Measurements from ENCODE around the gene CAMK2D.

The CAMK2D gene

DNA sequence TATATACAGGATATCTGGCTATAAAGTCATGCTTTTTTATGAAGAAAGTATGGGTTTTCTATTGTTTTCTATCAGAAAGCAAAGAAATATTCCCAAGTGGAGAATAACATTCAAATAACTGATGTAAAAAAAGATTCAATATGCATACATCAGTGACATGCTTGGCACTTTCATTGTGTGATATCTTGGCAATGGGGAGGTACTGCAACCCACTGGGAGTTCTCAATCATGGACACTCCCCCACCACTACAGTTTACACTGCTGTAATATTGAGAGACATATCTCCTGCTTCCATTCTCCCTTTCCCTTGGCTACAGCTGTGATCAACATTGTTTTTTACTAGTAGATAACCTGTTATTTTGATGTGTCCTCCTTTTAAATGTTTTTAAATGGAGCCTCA is 257.8 kb downstream of the CAMK2D start:
- Histone ChIP-seq H3K4me1 (ENCODE audit: control insufficient read depth, insufficient read depth, low read length) (no peaks in the 10 kb centered on the region), H3K9ac (ENCODE audit: low read length) (no peak overlapping the region), H3K27me3 (ENCODE audit: control insufficient read depth, insufficient read depth, low read length) (no peaks in the 10 kb centered on the region), H3K27ac (ENCODE audit: low read depth, low read length) (no peak overlapping the region), H3K4me3 (ENCODE audit: low read length) (no peak overlapping the region), H3K36me3 (ENCODE audit: control insufficient read depth, insufficient read depth, low read length) (peaks cover 3% of the 10 kb centered on the region)

- Histone ChIP-seq H3K27me3 (ENCODE audit: control insufficient read depth, insufficient read depth, low read length) (no peaks in the 10 kb centered on the region), H3K4me3 (ENCODE audit: low read length) (no peak overlapping the region), H3K4me1 (ENCODE audit: control insufficient read depth, insufficient read depth, low read length) (no peaks in the 10 kb centered on the region), H3K36me3 (ENCODE audit: control insufficient read depth, insufficient read depth, low read length) (peaks cover 3% of the 10 kb centered on the region), H3K27ac (ENCODE audit: low read depth, low read length) (no peak overlapping the region), H3K9ac (ENCODE audit: low read length) (no peak overlapping the region)
Observed at GRCh38 chr4:113502906-113503305, 258.6 kb downstream of the CAMK2D start.

DNA sequence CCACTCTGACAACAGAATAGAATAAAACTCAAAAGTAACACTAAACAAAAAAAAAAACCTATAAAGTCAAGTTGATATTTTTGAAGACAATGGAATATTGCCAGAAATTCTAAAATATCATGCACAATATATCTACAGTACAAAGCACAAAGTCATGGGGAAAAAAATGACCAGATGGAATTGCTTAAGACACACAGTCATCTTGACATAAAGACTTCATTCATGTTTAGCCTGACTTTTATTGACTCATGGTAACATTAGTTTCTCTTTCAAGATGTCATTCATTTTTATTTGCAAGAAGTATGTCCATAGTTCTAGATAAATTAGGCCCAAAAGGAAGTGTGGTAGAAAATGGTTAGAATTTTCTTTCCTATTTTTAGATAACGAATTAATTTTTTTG is 259.1 kb downstream of the CAMK2D start:
- Histone ChIP-seq H3K27ac (ENCODE audit: low read depth, low read length) (no peak overlapping the region), H3K4me1 (ENCODE audit: control insufficient read depth, insufficient read depth, low read length) (no peaks in the 10 kb centered on the region), H3K27me3 (ENCODE audit: control insufficient read depth, insufficient read depth, low read length) (no peaks in the 10 kb centered on the region), H3K4me3 (ENCODE audit: low read length) (no peak overlapping the region), H3K9ac (ENCODE audit: low read length) (no peak overlapping the region), H3K36me3 (ENCODE audit: control insufficient read depth, insufficient read depth, low read length) (peaks cover 3% of the 10 kb centered on the region)

DNA sequence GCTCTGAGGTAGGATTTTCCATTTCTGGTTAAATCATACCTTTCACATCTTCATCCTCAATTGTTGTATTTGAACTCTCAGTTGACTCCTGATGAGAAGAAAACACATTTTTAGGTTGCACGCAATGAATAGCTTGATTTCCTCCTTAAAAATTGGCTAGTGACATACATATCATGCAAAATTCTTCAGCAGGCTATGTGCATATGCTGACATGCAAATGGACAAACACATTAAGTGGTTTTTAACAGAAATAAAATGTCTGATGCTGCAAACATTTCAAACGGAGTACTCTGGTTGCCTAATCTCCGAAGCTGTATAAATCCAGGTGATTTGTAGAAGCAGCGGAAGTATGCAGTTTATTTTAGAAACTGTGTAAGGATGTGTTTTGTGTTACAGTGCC is 261.1 kb downstream of the CAMK2D start:
- no peak overlapping the region for H3K4me3 ChIP-seq (ENCODE audit: low read length)
- no peaks in the 10 kb centered on the region for H3K27me3 ChIP-seq (ENCODE audit: control insufficient read depth, insufficient read depth, low read length)
- H3K27ac ChIP-seq (ENCODE audit: low read depth, low read length), result no peak overlapping the region
- H3K9ac ChIP-seq (ENCODE audit: low read length), result no peak overlapping the region
- peaks cover 9% of the 10 kb centered on the region for H3K36me3 ChIP-seq (ENCODE audit: control insufficient read depth, insufficient read depth, low read length)
- H3K4me1 ChIP-seq (ENCODE audit: control insufficient read depth, insufficient read depth, low read length), result no peaks in the 10 kb centered on the region

GRCh38 chr4:113499696-113500095 is 261.8 kb downstream of the CAMK2D start:
- Histone ChIP-seq H3K4me1 (ENCODE audit: control insufficient read depth, insufficient read depth, low read length) (no peaks in the 10 kb centered on the region), H3K9ac (ENCODE audit: low read length) (no peak overlapping the region), H3K36me3 (ENCODE audit: control insufficient read depth, insufficient read depth, low read length) (peaks cover 7% of the 10 kb centered on the region), H3K4me3 (ENCODE audit: low read length) (no peak overlapping the region), H3K27ac (ENCODE audit: low read depth, low read length) (no peak overlapping the region), H3K27me3 (ENCODE audit: control insufficient read depth, insufficient read depth, low read length) (no peaks in the 10 kb centered on the region)

DNA sequence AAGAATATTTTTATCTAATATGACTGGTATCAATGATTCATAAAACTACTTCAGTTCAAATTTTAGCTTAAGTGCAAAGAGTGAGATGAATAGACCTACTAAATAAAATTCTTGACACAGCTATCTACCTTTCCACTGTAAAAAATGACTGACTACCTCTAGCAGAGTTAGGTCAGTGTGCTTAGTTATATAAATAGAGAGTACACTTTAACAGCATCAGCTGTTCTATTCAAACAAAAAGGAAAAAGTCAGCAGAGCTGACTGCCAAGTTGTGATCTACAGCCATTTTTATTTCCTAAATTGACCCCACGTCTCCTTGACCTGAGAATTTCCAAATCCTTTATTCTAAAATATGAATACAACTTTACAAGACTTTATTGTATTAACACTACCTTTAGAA is 262.4 kb downstream of the CAMK2D start:
- H3K4me3 ChIP-seq (ENCODE audit: low read length), result no peak overlapping the region
- H3K9ac ChIP-seq (ENCODE audit: low read length), result no peak overlapping the region
- peaks cover 7% of the 10 kb centered on the region for H3K36me3 ChIP-seq (ENCODE audit: control insufficient read depth, insufficient read depth, low read length)
- no peak overlapping the region for H3K27ac ChIP-seq (ENCODE audit: low read depth, low read length)
- H3K4me1 ChIP-seq (ENCODE audit: control insufficient read depth, insufficient read depth, low read length), result no peaks in the 10 kb centered on the region
- H3K27me3 ChIP-seq (ENCODE audit: control insufficient read depth, insufficient read depth, low read length), result no peaks in the 10 kb centered on the region

GRCh38 chr4:113497154-113497884 is 264.2 kb downstream of the CAMK2D start:
- Histone ChIP-seq H3K36me3 (ENCODE audit: control insufficient read depth, insufficient read depth, low read length) (peaks cover 7% of the 10 kb centered on the region), H3K9ac (ENCODE audit: low read length) (no peak overlapping the region), H3K4me3 (ENCODE audit: low read length) (no peak overlapping the region), H3K27me3 (ENCODE audit: control insufficient read depth, insufficient read depth, low read length) (no peaks in the 10 kb centered on the region), H3K27ac (ENCODE audit: low read depth, low read length) (no peak overlapping the region), H3K4me1 (ENCODE audit: control insufficient read depth, insufficient read depth, low read length) (no peaks in the 10 kb centered on the region)

- Histone ChIP-seq H3K27me3 (ENCODE audit: control insufficient read depth, insufficient read depth, low read length) (no peaks in the 10 kb centered on the region), H3K4me1 (ENCODE audit: control insufficient read depth, insufficient read depth, low read length) (no peaks in the 10 kb centered on the region), H3K36me3 (ENCODE audit: control insufficient read depth, insufficient read depth, low read length) (peaks cover 7% of the 10 kb centered on the region), H3K9ac (ENCODE audit: low read length) (no peak overlapping the region), H3K4me3 (ENCODE audit: low read length) (no peak overlapping the region), H3K27ac (ENCODE audit: low read depth, low read length) (no peak overlapping the region)
Observed at GRCh38 chr4:113496698-113497097, 264.8 kb downstream of the CAMK2D start.

- Histone ChIP-seq H3K4me1 (ENCODE audit: control insufficient read depth, insufficient read depth, low read length) (no peaks in the 10 kb centered on the region), H3K9ac (ENCODE audit: low read length) (no peak overlapping the region), H3K27ac (ENCODE audit: low read depth, low read length) (no peak overlapping the region), H3K27me3 (ENCODE audit: control insufficient read depth, insufficient read depth, low read length) (no peaks in the 10 kb centered on the region), H3K4me3 (ENCODE audit: low read length) (no peak overlapping the region), H3K36me3 (ENCODE audit: control insufficient read depth, insufficient read depth, low read length) (peaks cover 7% of the 10 kb centered on the region)
Observed at GRCh38 chr4:113495790-113496189, 265.7 kb downstream of the CAMK2D start.

GRCh38 chr4:113483131-113483530 is 278.4 kb downstream of the CAMK2D start:
- Histone ChIP-seq H3K27me3 (ENCODE audit: control insufficient read depth, insufficient read depth, low read length) (no peaks in the 10 kb centered on the region), H3K4me1 (ENCODE audit: control insufficient read depth, insufficient read depth, low read length) (peaks cover 7% of the 10 kb centered on the region), H3K9ac (ENCODE audit: low read length) (no peak overlapping the region), H3K4me3 (ENCODE audit: low read length) (no peak overlapping the region), H3K36me3 (ENCODE audit: control insufficient read depth, insufficient read depth, low read length) (no peaks in the 10 kb centered on the region), H3K27ac (ENCODE audit: low read depth, low read length) (no peak overlapping the region)

- Histone ChIP-seq H3K27me3 (ENCODE audit: control insufficient read depth, insufficient read depth, low read length) (no peaks in the 10 kb centered on the region), H3K27ac (ENCODE audit: low read depth, low read length) (no peak overlapping the region), H3K9ac (ENCODE audit: low read length) (no peak overlapping the region), H3K4me3 (ENCODE audit: low read length) (no peak overlapping the region), H3K36me3 (ENCODE audit: control insufficient read depth, insufficient read depth, low read length) (no peaks in the 10 kb centered on the region), H3K4me1 (ENCODE audit: control insufficient read depth, insufficient read depth, low read length) (peaks cover 7% of the 10 kb centered on the region)
Observed at GRCh38 chr4:113482325-113482724, 279.2 kb downstream of the CAMK2D start.

- no peaks in the 10 kb centered on the region for H3K36me3 ChIP-seq (ENCODE audit: control insufficient read depth, insufficient read depth, low read length)
- H3K27me3 ChIP-seq (ENCODE audit: control insufficient read depth, insufficient read depth, low read length), result no peaks in the 10 kb centered on the region
- H3K9ac ChIP-seq (ENCODE audit: low read length), result no peak overlapping the region
- H3K4me1 ChIP-seq (ENCODE audit: control insufficient read depth, insufficient read depth, low read length), result peaks cover 7% of the 10 kb centered on the region
- no peak overlapping the region for H3K4me3 ChIP-seq (ENCODE audit: low read length)
- H3K27ac ChIP-seq (ENCODE audit: low read depth, low read length), result no peak overlapping the region
Observed at GRCh38 chr4:113481820-113482219, 279.7 kb downstream of the CAMK2D start.

DNA sequence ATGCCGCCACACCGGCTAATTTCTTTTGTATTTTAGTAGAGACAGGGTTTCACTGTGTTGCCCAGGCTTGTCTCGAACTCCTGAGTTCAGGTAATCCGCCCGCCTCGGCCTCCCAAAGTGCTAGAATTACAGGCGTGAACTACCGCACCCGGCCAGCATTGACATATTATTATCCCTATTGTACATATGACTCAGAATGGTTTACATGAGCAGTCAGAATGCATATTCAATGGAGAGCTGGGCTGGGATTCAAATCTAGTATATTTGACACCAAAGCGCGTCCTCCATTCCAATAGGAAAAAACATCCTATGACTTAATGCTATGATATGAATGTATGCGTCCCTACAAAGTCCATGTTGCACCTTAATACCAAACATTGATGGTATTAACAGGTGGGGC is 281.4 kb downstream of the CAMK2D start:
- Histone ChIP-seq H3K27me3 (ENCODE audit: control insufficient read depth, insufficient read depth, low read length) (no peaks in the 10 kb centered on the region), H3K9ac (ENCODE audit: low read length) (no peak overlapping the region), H3K4me1 (ENCODE audit: control insufficient read depth, insufficient read depth, low read length) (peaks cover 7% of the 10 kb centered on the region), H3K27ac (ENCODE audit: low read depth, low read length) (no peak overlapping the region), H3K4me3 (ENCODE audit: low read length) (no peak overlapping the region), H3K36me3 (ENCODE audit: control insufficient read depth, insufficient read depth, low read length) (no peaks in the 10 kb centered on the region)

Data from rectal smooth muscle tissue (tissue), 1 donor.